ENCODE data around the gene TNS3.

The TNS3 gene

DNA sequence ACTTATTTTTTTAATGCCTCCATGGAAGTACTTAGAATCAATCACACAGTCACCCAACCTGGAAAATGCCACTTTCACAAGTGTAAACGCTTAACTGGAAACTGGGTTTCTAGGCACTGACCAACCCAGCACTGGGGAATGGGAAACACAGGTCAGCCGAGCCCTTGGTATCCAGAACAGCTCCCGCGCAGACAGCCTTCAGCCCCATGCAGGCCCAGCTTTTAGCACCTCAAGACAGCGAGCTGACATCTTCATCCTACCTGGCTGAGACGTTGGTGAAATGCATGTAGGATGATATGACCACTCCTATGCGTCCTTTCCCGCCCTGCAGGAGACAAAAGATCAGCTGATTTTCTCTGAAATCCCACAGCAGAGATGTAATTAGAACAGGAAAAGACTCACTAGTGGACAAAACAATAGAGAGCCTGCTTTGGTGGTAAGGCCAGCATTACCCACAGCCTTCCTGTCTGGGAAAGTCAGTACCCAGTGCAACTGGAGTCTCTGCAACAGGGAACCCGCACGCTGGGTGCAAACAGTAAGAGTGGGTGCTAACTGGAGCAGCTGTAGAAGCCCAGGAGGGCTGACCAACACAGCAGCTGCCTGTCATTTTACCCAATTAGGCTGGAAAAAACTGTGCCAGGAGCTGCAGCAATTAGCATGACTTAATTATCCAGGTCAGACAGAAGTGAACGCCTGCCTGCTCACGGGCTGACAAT, 153.7 kb downstream of the TNS3 start:
- no peak overlapping the region for H3K4me3 ChIP-seq

DNA sequence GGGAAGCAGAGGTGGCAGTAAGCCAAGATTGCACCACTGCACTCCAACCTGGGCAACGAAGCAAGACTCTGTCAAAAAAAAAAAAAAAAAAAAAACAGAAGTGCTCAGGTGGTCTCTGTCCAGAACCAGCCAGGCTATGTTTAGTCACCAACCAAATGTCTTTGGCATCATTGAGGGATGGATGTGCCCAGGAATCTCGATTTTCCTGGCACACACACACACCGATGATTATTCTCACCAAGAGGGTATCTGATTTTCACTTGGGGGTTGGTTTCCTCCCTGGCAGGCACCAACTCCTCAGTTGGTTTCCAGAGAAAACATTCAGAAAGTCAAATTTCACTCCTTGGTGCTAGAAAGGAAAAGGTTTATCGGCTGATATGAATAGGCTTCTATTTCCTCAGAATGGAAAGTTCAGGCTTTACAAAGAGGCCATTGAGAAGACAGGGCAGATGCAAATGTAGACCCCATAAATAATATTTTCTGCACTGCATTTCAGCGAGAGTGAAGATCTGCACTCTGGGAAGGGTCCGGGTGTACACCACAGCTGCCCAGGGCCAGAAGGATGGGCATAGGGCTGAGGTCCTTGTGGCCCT, 154.8 kb downstream of the TNS3 start:
- Histone ChIP-seq H3K4me3 (no peak overlapping the region), H3K27ac (no peak overlapping the region)

More for the DNA sequence above, 153.7 kb downstream of the TNS3 start:
- no peak overlapping the region for H3K27ac ChIP-seq

DNA sequence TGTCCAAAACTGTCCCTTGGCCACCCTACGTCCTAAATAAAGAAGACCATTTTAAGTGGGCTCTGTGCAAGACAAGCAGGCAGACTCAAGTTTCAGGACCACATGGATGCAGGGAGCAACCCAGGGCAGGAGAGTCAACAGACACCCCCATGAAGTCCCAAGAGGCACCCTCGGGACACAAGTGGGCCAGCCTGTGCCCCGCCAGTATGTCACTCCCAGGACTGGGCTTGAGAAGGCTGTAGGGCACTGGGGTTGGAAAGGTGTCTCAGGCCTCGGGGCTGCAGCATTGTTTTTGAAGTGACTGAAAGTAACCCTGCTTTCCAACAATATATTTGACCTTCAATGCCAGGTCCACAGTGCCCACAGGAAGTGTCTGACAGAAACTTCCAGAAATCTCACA, 157.4 kb downstream of the TNS3 start:
- no peak overlapping the region for H3K27ac ChIP-seq
- H3K4me3 ChIP-seq: no peak overlapping the region

DNA sequence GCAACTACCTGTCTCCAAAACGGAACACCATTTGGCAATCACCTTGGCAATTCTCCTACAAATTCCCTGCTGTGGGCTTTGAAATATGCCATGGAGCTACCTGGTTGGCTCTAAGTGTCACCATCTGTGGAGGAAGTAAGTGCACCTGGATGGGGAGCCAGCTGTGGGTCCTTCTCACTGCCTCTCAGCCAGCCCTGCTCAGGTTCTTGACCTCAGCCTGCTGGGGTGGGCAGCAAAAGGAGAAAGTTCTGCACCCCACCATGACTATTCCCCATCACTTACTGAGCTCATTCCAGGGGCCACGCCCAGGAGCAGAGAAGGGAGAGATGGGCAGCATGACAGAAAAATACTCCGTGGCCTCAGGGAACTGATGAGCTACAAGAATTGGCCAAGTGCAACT, 158.7 kb downstream of the TNS3 start:
- Histone ChIP-seq H3K27ac (no peak overlapping the region), H3K4me3 (no peak overlapping the region)

DNA sequence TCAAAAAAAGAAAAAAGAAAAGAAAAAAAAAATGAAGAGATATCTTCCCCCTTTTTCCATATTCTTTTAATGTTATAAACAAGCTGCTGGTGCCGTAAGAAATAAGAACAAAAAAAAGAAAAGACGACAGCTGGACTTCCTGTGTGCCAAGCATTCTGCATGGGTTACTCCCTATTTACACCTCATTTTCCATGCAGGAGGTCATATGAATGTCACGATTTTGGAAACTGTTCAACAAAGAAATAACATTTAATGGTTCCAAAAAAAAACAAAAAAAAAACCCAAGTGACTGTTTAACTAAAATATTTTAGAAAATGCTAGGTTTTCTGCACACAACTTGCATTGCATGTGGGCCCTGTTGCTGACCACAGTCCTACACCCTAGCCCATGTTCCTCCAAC, 159.3 kb downstream of the TNS3 start:
- no peak overlapping the region for H3K27ac ChIP-seq
- H3K4me3 ChIP-seq: no peak overlapping the region

DNA sequence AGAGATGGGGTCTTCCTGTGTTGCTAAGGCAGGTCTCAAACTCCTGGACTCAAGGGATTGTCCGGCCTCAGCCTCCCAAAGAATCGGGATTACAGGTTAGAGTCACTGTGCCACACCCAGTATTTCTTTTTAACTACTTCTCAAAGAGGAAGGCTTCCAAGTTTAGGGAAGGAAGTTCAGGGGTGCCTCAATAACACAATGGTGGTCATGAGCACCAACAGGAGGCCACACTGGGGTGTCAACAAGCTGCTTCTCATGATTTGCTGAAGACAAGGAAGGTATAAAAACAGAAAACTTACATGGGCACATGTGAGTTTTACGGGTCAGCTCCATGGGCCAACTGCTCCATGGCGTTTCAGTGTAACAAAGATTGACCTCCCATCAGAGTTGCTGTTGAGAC, 160.5 kb downstream of the TNS3 start:
- no peak overlapping the region for H3K27ac ChIP-seq

DNA sequence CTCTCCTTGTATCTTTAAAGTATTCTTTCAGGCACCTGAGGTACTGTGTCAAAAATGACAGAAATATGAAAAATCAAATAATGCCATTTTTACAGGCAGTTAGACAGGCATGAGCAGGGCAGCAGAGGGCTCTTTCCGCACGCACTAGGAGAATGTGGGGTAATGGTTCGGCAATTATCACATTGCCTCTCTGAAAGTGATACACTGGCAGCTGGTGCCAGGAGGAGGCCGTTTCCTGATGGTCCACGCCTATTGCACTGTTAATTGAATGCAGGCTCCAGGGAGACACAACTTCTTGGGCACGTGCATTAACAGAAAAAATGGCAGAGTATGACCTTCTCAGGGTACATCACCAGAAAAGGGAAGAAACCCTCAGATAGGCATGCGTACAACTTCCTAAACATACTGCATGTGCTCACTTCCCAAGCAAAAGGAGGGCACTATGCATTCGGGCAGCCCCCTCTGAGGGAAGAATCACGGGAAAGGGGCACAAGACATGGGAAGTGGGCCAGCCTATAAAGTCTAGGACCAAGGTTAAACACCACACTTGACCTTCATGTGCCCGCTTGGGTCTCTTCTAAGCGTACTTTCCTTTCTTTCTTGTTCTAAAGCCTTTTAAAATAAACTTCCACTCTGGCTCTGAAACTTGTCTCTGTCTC, 161.7 kb downstream of the TNS3 start:
- Histone ChIP-seq H3K27ac (no peak overlapping the region), H3K4me3 (no peak overlapping the region)

More for the DNA sequence above, 160.5 kb downstream of the TNS3 start:
- H3K4me3 ChIP-seq: no peak overlapping the region

DNA sequence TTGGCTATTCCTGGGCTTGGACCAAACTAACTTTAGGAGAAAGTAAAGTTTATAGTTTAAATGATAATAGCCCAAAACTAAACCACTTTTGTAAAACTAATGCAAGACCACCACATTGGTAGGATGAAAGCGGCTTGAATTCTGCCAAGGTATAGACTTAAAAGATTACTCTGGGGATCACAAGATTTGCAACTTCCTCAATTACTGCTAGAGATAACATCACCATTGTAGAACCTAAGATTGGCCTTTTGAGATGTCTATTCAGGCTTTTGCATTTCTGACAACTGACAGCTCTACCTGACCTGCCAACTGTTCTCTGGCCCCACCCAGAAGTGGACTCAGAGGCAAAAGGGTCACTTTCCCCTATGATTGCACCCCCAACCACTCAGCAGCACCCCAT, 162.4 kb downstream of the TNS3 start:
- Histone ChIP-seq H3K27ac (no peak overlapping the region), H3K4me3 (no peak overlapping the region)

DNA sequence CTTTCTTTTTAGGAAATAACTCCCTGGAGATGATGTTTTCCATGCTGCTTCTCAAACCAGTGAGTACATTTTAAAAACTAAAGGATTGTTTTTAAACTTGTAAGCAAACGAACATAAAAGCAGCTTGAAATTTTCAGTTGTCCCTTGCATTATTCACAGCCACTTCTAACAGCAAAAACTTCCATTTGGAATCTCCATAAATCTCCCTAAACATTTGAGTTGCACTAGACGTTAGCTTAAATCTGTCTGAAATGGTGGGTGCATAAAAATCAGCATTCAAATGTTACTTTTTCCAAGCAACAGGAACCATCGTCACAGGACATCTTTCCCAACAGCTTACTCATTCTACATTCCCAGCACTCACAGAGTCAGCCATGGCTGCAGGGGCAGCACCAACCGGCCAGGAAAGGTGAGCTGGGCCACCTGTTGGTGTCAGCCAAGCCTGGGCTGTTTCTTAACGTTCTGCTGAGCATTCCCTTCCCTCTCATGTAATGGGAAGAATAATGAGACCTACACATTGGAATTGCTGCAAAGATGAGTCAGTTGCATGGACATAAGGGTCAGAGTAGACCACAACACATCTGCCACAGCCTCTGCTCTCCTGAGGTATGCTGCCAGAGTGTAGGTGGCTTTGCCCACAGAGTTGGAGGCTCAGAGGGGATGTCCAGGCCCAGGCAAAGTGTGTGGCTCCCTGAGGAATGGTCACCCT, 163.2 kb downstream of the TNS3 start:
- no peak overlapping the region for H3K27ac ChIP-seq

DNA sequence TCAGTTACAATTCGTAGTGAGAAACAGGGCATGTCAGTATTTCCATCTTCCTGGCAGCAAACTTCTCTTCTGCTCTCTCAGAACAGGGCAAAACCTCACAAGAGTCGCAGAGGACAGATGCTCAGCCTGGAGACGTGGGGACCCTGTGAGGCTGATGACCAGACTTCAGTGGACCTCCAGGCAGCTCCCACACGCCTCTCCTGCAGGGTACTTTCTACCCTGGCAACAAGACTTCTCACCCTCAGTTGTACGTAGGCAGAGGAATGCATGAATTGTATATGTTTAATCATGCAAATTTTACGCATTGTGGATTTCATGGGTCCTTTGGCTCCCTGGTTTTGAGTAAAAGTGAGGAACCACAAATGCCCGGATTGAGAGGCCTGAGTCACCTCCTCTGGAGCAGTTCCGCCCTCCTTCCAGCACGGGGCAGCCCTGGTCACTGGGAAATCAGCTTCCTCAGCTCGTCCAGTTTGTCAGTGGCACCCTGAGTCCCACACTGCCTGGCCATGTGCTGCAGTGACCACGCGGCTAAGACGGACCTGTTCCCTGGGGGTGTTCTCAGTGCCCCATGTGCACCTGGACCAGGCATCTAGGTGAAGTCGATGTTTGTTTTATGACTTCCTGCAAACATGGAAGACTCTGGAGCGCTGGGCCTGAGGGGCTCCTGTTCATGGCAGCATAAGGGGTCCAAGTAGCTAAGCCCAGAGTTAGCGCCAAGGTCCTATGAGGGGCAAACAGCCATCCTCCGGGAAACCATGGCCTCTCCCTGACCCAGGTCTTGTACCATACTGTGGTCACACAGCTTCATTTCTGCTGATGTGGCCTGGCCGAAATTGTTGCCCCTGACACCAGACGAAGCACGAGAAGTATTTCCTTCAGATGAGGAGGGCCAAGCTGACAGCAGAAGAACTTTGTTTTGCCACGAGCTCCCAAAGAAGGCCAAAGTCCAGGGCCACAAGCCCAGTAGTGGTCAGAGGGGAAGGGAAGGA, 165.1 kb downstream of the TNS3 start:
- Histone ChIP-seq H3K27ac (no peak overlapping the region), H3K4me3 (no peak overlapping the region)

More for the DNA sequence above, 163.2 kb downstream of the TNS3 start:
- no peak overlapping the region for H3K4me3 ChIP-seq

DNA sequence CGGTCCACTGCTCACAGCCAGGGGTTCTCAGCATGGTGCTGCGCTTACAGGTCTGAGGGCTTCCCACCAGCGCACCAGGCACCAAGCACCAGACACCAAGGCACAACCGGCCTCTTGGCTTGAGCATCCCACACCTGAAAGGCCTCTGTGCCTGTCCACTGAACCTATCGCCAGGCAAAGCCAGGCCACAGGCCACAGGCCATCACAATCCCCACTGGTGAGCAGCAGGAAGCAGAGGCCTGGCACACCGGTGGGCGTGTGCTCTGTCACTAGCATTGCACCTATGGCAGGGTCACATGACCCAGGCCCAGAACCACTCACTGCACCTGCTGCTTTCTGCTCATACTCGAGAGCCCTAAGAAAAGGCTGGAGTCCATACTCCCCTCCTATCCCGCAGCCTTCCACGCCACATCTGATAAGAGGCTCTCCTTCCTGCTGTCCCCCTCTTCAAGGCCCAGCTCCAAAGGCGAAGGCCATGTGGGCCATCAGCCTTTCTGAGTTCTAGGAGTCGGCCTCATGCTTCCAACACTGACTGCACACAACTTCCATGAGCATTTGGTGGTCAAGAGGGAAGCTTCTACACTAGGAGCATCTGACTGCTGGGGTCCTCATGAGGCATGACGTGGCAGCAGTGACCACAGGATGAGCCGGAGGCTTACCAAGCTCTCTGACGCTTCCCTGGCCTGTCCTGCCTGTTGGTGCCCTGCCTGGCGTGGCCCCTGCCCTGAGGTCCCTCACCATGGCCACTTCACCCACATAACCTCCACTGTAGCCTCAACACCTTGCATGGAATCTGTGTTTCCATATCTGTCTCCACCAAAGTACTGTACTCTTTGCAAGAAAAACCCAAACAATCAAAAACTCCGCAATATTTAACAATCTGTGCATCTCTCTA, 166.3 kb downstream of the TNS3 start:
- Histone ChIP-seq H3K27ac (no peak overlapping the region), H3K4me3 (no peak overlapping the region)

DNA sequence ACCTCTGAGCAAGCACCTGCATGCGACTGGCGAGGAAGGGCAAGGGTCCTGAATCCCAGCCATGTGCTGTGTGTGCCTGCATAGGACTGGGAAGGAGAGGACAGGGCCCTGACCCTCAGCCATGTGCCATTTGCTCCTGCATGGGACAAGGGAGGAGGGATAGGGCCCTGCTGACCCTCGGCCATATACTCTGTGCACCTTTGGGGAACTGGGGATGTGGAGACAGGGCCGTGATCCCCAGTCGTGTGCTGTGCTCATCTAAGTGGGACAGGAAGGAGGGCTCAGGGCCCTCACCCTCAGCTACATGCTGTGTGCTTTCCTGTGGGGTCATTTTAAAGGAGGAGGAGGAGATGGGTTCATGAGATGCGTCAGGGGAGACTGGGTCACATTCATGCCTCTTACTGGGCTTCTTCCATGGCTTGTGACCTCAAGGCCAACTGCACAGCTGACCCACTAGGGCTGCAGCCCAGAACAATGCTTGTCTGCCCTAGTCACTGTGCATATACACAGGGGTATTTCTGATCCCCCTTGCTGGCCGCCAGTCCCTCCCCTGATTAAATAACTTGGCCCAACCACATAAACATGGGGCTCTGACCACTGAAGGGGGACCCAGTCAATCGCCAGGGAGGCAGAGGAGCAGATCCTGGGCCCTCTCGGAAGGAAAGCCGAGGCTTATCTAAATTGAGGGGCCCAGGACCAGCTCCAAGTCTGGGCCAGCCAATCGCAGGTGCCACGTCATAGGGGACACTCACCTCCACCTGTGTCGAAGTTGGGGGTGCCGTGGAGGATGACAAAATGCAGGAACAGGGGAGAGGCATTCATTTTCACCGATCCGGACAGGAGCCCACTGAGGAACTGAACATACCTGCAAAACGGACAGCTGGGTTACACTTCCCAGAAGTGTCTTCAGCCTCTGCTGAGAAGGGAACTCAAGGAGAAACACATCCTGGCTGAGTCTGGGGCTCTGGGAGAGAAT, 167.3 kb downstream of the TNS3 start:
- Histone ChIP-seq H3K4me3 (no peak overlapping the region), H3K27ac (no peak overlapping the region)

DNA sequence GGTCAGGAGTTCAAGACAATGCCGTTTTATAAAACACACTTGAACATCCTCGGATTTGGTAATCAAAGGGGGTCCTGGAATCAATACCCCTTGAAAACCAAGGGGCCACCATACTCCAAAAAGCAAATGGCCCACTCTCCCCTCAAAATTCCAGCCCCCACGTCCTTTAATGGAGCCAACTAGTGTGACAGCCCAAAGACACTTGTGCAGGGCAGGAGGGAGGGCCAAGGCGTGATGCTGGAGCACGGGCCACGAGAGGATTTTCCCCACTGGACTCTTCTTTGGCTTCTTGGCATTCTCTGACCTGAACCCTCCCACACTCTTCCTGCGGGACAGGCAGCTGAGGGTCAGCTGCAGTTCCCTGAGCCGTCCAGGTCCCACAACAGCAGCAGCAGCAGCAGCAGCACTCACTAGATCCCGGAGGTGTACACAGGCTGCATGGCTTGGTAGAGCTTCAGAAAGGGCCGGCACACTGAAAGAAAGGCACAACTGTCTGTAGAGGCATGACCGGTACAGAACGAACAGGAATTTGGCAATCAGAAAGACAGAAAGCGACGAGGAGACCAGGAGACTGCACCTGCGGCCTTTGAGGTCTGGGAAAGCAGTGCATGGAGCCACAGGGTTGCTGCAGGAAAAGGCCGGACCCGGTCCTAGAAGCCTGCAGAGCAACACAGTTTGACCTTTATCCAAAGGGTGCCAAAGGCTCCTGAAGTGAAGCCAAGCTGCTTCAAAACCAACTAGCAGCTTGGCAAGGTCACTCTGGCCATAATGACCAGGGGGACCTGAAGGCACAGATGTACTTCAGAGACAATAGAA, 168.2 kb downstream of the TNS3 start:
- H3K27ac ChIP-seq: no peak overlapping the region

DNA sequence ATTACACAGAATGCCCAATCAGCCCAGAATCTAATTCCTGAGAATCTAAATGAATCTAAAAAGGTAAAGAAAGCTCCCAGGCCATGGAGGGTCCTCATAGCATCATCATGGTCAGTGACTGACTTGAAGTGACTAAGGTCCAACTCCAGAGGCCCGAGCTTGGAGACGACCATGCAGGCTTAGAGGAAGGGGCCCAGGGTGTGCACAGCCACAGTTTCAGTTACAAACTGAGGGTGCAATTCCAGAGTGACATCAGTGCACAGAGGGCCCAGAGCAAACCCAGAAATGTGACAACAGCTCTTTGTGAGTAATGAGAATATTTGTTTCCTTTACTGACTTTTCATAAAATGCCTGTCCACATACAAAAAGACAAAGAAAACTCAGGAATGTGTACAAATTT, 170.0 kb downstream of the TNS3 start:
- H3K27ac ChIP-seq: no peak overlapping the region
- no peak overlapping the region for H3K4me3 ChIP-seq

More for the DNA sequence above, 168.2 kb downstream of the TNS3 start:
- H3K4me3 ChIP-seq: no peak overlapping the region

DNA sequence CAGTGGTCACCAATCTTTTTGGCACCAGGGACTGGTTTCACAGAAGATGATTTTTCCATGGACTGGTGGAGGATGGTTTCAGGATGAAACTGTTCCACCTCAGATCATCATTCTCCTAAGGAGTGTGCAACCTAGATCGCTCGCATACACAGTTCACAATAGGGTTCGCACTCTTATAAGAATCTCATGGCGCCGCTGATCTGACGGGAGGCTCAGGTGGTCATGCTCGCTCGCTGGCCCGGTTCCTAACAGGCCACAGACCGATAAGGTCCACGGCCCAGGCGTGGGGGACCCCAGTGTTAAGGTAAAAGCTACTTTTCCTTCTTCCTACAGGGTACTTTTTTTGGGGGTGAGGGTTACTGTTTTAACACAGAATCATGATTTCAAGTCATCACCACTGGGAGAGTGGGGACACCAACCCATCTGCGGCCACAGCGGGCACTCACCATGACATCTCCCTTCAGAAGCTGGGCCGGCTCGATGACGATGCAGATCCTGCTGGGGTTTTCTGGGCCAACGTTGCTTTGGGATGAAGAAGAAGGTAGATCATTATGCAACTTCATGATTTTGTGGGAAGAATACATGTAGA, 170.5 kb downstream of the TNS3 start:
- Histone ChIP-seq H3K4me3 (no peak overlapping the region), H3K27ac (no peak overlapping the region)

DNA sequence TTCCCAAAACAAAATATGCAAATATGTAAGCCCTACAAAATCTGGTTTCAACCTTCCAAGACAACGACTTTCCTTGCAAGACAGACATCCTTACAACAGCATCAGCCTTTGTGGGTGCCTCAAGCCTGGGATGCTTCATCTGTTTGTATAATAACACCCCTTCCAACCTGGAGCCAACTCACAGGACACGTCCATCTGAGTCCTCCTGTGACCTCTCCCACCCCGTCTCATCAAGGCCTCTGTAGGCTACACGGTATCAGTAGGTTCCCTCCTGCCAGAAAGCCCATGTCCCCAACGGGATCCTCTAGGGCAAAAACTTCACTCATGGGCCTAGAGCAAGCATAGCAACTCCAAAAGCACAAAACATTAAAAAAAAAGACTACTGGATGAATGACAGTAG, 173.2 kb downstream of the TNS3 start:
- H3K4me3 ChIP-seq: no peak overlapping the region
- peak overlapping the region in 2 of 21 experiments; percentile 33 to 41 for H3K27ac ChIP-seq

Measured in skin epidermis (tissue), 12 donors.